MM.1S (cell line): ENCODE results near the gene SPATA21.

Experiments used
- CTCF ChIP-seq: fragments of 300-600 bp; sonication (generic); IDR thresholded peaks from 2 replicates; pipeline ENCODE4 v1.5.1; 2016; ENCODE audit warnings: antibody characterized with exemption, low read length, mixed read lengths
- EZH2 ChIP-seq: fragments of 300-600 bp; sonication (generic); optimal IDR thresholded peaks from 2 replicates; pipeline ENCODE3; 2017; ENCODE audit warnings: low read depth, mild to moderate bottlenecking, antibody characterized with exemption, low read length, mixed read lengths
- EZH2phosphoT487 ChIP-seq: fragments of 300-600 bp; sonication (generic); IDR thresholded peaks from 2 replicates; pipeline ENCODE4 v1.6.1; 2018; ENCODE audit warnings: antibody characterized with exemption, low read length

DNA sequence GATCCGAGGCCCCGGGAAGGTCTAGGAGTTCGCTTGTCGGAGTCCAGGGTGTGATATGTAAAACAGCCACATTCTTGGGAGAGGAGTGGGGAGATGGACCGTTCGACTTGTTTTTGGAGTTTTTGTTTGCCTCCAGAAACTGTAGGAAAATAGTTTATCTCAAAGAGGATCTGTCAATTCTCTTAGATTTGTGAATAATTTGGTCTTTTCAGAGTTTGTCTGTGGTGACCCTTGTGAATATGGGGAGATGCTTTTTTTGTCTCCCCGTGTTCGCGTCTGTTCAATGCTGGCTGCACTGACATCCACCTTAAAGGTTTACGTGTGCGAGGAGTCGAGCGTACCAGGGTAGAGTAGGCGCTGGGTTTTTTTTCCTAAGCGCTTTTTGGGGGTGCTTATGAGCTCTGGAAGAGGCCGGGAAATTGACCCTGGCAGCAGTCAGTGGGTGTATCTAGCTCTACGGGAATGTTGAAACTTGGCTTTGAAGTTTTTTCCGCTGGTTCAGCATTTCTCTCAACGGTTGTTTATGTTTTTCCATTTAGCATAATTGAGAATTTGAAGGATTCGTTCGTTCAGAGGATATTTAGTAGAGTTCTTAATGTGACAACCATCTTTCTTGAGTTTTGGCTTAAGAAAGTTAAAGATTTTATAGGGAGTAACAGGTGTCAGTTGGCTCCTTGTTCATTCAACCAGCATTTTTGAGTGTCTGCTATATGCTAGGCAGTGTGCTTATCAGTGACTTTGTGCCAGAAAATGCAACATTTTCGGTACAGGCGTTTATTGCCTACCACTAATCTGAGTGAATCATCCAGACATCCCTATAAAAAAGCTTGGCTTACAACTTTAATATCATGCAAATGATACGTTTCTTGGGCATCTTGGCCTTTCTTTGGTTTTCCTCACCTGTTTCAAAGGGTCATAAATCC, 69.0 kb downstream of the SPATA21 start:
- no peak for TF ChIP-seq CTCF
- TF ChIP-seq EZH2 = no peak
- no peak for TF ChIP-seq EZH2phosphoT487
